GM12891 (cell line): Measurements from ENCODE around the gene C1orf159.

ENCODE experiments used
- POLR2A ChIP-seq: IDR thresholded peaks from 2 replicates; pipeline ENCODE4 v1.6.1; 2011; ENCODE audit warnings: low read depth, low read length, control low read depth
- POLR2AphosphoS5 ChIP-seq: IDR thresholded peaks from 2 replicates; pipeline ENCODE4 v1.6.1; 2011; ENCODE audit warnings: low read depth, low read length, control low read depth
- POU2F2 ChIP-seq: IDR thresholded peaks from 2 replicates; pipeline ENCODE4 v1.6.1; 2011; ENCODE audit warnings: low read depth, mild to moderate bottlenecking, control low read depth, low read length, moderate library complexity
- SPI1 ChIP-seq: IDR thresholded peaks from 2 replicates; pipeline ENCODE4 v1.6.1; 2011; ENCODE audit warnings: low read depth, low read length, control low read depth
- TAF1 ChIP-seq: IDR thresholded peaks from 2 replicates; pipeline ENCODE4 v1.6.1; 2011; ENCODE audit warnings: low read depth, low read length, control low read depth

- TF ChIP-seq POLR2A: no peak
- TF ChIP-seq POLR2AphosphoS5: no peak
- no peak for TF ChIP-seq SPI1
- no peak for TF ChIP-seq TAF1
- TF ChIP-seq POU2F2: no peak
Observed at GRCh38 chr1:1129381-1129821, 13.5 kb upstream of the C1orf159 start.
